Endothelial cell (in vitro differentiated cells): ENCODE data around the gene ZMYM4. TPM values are rescaled to one million over a fixed set of nuclear protein-coding genes. Genes with fewer than 3 reads are reported as not detected.

Experiments
- DNase-seq: peaks from one replicate; pipeline ENCODE4 v3.0.0; 2021; ENCODE audit warnings: low spot score
- H3K27ac Mint-ChIP-seq: one replicate; pipeline ENCODE4 v1.8.0; 2021; ENCODE audit warnings: mixed read lengths, inconsistent platforms; ENCODE audit not compliant: unreplicated experiment
- H3K27me3 Mint-ChIP-seq: one replicate; pipeline ENCODE4 v1.8.0; 2021; ENCODE audit warnings: mild to moderate bottlenecking, moderate library complexity, mixed read lengths, inconsistent platforms; ENCODE audit not compliant: unreplicated experiment
- H3K36me3 Mint-ChIP-seq: one replicate; pipeline ENCODE4 v1.8.0; 2021; ENCODE audit warnings: mild to moderate bottlenecking, low read depth, mixed read lengths, inconsistent platforms; ENCODE audit not compliant: unreplicated experiment
- H3K4me1 Mint-ChIP-seq: one replicate; pipeline ENCODE4 v1.8.0; 2021; ENCODE audit warnings: mild to moderate bottlenecking, mixed read lengths, inconsistent platforms; ENCODE audit not compliant: unreplicated experiment
- H3K4me3 Mint-ChIP-seq: one replicate; pipeline ENCODE4 v1.8.0; 2021; ENCODE audit warnings: mild to moderate bottlenecking, mixed read lengths, inconsistent platforms; ENCODE audit not compliant: unreplicated experiment
- H3K9me3 Mint-ChIP-seq: one replicate; pipeline ENCODE4 v1.8.0; 2021; ENCODE audit warnings: mixed read lengths, inconsistent platforms; ENCODE audit not compliant: unreplicated experiment
- total RNA-seq: library from RNA; stranded (reverse); fragmentation: NEBNext Ultra II Directional; extraction: Animal tissue kit (Norgen Biotek cat#: 25700); gene quantifications from one replicate; pipeline ENCODE4 v1.2.1, GENCODE V29; 2021; ENCODE audit not compliant: unreplicated experiment
- TF ChIP-seq, protein P1 (sequence below): fragments of 200-600 bp; sonication (generic); IDR thresholded peaks from one replicate; pipeline ENCODE4 v1.5.0; 2021; ENCODE audit warnings: antibody characterized with exemption; ENCODE audit not compliant: unreplicated experiment

Gene ZMYM4
- total RNA-seq, 1 donor from 2014 or later = 102 TPM

DNA sequence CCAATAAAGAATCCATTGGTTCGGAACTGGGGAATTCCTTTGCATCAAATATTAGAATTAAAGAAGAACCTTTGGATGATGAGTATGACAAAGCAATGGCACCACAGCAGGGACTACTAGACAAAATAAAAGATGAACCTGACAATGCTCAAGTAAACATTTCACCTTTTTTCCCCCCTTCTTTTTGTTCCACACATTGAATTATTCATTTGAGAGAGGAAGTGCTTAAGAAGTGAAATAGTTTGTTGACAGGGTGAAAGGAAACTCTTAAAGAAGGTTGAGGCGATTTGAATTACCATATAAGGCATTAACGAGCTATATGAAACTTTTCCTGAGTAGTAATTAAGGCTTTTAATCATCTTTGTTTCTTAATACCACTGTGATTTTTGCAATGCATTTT lies 93.1 kb downstream of the ZMYM4 start:
- Mint-ChIP-seq H3K4me1 (peaks cover 16% of the 10 kb centered on the region), H3K27ac (no peak overlapping the region), H3K27me3 (no peaks in the 10 kb centered on the region), H3K36me3 (peaks cover 16% of the 10 kb centered on the region), H3K9me3 (no peaks in the 10 kb centered on the region), H3K4me3 (no peak overlapping the region)
- no peak for DNase-seq
- TF ChIP-seq, protein P1, sequence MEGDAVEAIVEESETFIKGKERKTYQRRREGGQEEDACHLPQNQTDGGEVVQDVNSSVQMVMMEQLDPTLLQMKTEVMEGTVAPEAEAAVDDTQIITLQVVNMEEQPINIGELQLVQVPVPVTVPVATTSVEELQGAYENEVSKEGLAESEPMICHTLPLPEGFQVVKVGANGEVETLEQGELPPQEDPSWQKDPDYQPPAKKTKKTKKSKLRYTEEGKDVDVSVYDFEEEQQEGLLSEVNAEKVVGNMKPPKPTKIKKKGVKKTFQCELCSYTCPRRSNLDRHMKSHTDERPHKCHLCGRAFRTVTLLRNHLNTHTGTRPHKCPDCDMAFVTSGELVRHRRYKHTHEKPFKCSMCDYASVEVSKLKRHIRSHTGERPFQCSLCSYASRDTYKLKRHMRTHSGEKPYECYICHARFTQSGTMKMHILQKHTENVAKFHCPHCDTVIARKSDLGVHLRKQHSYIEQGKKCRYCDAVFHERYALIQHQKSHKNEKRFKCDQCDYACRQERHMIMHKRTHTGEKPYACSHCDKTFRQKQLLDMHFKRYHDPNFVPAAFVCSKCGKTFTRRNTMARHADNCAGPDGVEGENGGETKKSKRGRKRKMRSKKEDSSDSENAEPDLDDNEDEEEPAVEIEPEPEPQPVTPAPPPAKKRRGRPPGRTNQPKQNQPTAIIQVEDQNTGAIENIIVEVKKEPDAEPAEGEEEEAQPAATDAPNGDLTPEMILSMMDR = no peak

DNA sequence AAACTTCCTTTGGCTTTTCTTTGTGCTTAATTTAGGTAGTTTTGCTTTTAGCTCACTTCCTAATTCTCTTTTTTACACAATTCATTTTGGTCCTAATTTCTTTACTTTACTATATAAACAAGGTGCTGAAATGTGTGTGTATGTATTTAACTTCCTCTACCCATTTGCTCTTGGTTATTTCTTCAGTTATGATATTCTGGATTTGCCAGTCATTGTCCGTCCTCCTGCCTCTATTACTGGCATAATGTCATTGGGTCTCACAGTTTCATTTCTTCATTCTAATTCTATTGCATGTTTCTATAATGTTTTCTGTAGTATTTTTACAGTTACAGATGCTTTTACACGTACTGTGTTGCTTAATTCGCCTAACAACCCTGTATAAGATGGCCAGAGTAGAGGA lies 96.2 kb downstream of the ZMYM4 start:
- peaks cover 16% of the 10 kb centered on the region for H3K36me3 Mint-ChIP-seq
- H3K27me3 Mint-ChIP-seq = peaks cover 2% of the 10 kb centered on the region
- H3K4me1 Mint-ChIP-seq = peaks cover 16% of the 10 kb centered on the region
- no peak for DNase-seq
- H3K27ac Mint-ChIP-seq = no peak overlapping the region
- TF ChIP-seq, protein P1 = no peak
- H3K9me3 Mint-ChIP-seq = no peaks in the 10 kb centered on the region
- H3K4me3 Mint-ChIP-seq = no peak overlapping the region

DNA sequence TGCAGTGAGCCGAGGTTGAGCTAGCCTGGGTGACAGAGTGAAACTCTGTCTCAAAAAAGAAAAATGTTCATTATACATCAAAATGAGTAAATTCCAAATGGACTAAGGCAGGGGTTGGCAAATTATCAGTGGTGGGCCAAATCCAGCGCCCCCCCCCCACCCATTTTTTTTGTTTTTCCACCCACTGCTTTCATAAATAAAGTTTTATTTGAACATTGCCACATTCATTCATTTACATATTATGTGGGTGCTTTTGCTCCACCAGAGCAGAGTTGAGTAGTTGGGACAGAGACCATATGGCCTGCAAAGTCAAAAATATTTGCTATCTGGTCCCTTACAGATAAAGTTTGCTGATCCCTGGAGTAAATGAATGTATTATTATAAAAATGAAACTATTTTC lies 99.4 kb downstream of the ZMYM4 start:
- no peak for DNase-seq
- H3K9me3 Mint-ChIP-seq = no peaks in the 10 kb centered on the region
- H3K27ac Mint-ChIP-seq = no peak overlapping the region
- H3K4me1 Mint-ChIP-seq = peaks cover 10% of the 10 kb centered on the region
- TF ChIP-seq, protein P1 = no peak
- H3K36me3 Mint-ChIP-seq = peaks cover 5% of the 10 kb centered on the region
- H3K4me3 Mint-ChIP-seq = no peak overlapping the region
- peaks cover 2% of the 10 kb centered on the region for H3K27me3 Mint-ChIP-seq

DNA sequence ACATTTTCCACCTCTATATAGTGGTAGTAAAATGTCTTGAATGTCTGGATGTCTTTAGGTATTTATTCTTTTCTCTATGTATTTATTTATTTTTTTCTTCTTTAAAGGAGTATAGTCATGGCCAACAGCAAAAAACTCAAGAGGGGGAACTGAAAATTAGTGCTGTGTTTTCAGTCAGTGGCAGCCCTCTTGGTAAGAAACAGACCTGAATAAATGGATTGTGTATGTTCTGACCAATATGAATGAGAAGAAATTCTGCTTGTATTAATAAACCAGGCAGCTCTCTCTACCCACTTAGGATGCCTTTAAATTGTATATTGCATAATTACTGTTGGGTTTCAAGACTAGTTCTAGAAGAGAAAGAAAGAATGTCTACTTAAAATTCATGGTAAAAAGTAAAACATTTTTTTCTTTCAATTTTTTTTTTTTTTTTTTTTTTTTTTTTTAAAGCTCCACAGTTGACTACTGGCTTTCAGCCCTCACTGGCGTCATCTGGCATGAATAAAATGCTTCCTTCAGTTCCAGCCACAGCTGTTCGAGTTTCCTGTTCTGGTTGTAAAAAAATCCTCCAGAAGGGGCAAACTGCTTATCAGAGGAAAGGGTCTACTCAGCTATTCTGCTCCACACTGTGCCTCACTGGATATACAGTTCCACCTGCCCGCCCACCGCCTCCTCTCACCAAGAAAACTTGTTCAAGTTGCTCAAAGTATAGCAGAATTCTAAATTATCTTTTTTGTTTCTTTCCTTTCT lies 101.6 kb downstream of the ZMYM4 start:
- Mint-ChIP-seq H3K27me3 (peaks cover 3% of the 10 kb centered on the region), H3K4me3 (no peak overlapping the region), H3K27ac (peak overlapping the region; percentile 92), H3K9me3 (no peaks in the 10 kb centered on the region), H3K36me3 (no peaks in the 10 kb centered on the region), H3K4me1 (peaks cover 8% of the 10 kb centered on the region)
- DNase-seq = peak; percentile 68
- TF ChIP-seq, protein P1 = no peak

DNA sequence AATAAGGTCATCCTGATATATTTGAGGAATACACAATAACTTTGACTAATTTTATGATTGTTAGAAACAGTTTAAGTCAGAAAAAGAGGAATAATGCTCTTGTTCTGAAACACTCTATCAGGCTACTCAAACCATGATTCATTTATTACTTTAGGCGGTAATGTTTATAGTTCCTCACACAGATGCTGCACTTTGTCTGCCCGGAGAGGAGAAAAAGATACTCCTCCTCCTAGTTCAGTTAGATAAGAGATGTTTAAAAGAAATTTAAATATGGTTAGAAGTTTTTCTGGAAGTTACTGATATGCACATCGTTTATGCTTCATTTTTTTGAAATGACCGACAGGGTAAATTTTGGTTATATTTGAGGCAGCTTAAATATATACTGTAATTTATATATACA lies 103.0 kb downstream of the ZMYM4 start:
- TF ChIP-seq, protein P1 = no peak
- peaks cover 8% of the 10 kb centered on the region for H3K4me1 Mint-ChIP-seq
- peaks cover 3% of the 10 kb centered on the region for H3K27me3 Mint-ChIP-seq
- no peak for DNase-seq
- no peaks in the 10 kb centered on the region for H3K36me3 Mint-ChIP-seq
- peak overlapping the region; percentile 48 for H3K27ac Mint-ChIP-seq
- H3K9me3 Mint-ChIP-seq = no peaks in the 10 kb centered on the region
- H3K4me3 Mint-ChIP-seq = no peak overlapping the region
